ENCODE measurements around the gene NCKAP5. TPM values are rescaled to one million over a fixed set of nuclear protein-coding genes. Genes with fewer than 3 reads are reported as not detected.

Gene NCKAP5
- total RNA-seq, 1 donor from 2014 or later: 7.4 TPM

- Mint-ChIP-seq H3K4me1 (ENCODE audit: unreplicated experiment) (no peaks in the 10 kb centered on the region), H3K27me3 (ENCODE audit: unreplicated experiment) (peaks cover 1% of the 10 kb centered on the region), H3K27ac (ENCODE audit: unreplicated experiment) (no peak overlapping the region), H3K9me3 (ENCODE audit: unreplicated experiment) (no peaks in the 10 kb centered on the region), H3K4me3 (ENCODE audit: unreplicated experiment) (no peak overlapping the region), H3K36me3 (ENCODE audit: low read depth, unreplicated experiment) (no peaks in the 10 kb centered on the region)
- DNase-seq (ENCODE audit: low spot score): no peak
- TF ChIP-seq CTCF (IDR thresholded peaks at IDR 0.05; ENCODE audit: unreplicated experiment): no peak
Measured at GRCh38 chr2:133541376-133541775, 26.9 kb downstream of the NCKAP5 start.

- Mint-ChIP-seq H3K27me3 (ENCODE audit: unreplicated experiment) (peaks cover 3% of the 10 kb centered on the region), H3K27ac (ENCODE audit: unreplicated experiment) (no peak overlapping the region), H3K9me3 (ENCODE audit: unreplicated experiment) (no peaks in the 10 kb centered on the region), H3K4me1 (ENCODE audit: unreplicated experiment) (no peaks in the 10 kb centered on the region), H3K36me3 (ENCODE audit: low read depth, unreplicated experiment) (no peaks in the 10 kb centered on the region), H3K4me3 (ENCODE audit: unreplicated experiment) (no peak overlapping the region)
- no peak for TF ChIP-seq CTCF (IDR thresholded peaks at IDR 0.05; ENCODE audit: unreplicated experiment)
- DNase-seq (ENCODE audit: low spot score): no peak
Measured at GRCh38 chr2:133532919-133533318, 35.3 kb downstream of the NCKAP5 start.

- no peak for DNase-seq (ENCODE audit: low spot score)
- no peaks in the 10 kb centered on the region for H3K4me1 Mint-ChIP-seq (ENCODE audit: unreplicated experiment)
- no peak for TF ChIP-seq CTCF (IDR thresholded peaks at IDR 0.05; ENCODE audit: unreplicated experiment)
- no peak overlapping the region for H3K4me3 Mint-ChIP-seq (ENCODE audit: unreplicated experiment)
- peaks cover 4% of the 10 kb centered on the region for H3K27me3 Mint-ChIP-seq (ENCODE audit: unreplicated experiment)
- H3K36me3 Mint-ChIP-seq (ENCODE audit: low read depth, unreplicated experiment): no peaks in the 10 kb centered on the region
- no peaks in the 10 kb centered on the region for H3K9me3 Mint-ChIP-seq (ENCODE audit: unreplicated experiment)
- no peak overlapping the region for H3K27ac Mint-ChIP-seq (ENCODE audit: unreplicated experiment)
Measured at GRCh38 chr2:133531382-133531781, 36.9 kb downstream of the NCKAP5 start.

GRCh38 chr2:133530645-133531044, 37.6 kb downstream of the NCKAP5 start:
- H3K9me3 Mint-ChIP-seq (ENCODE audit: unreplicated experiment): no peaks in the 10 kb centered on the region
- H3K36me3 Mint-ChIP-seq (ENCODE audit: low read depth, unreplicated experiment): no peaks in the 10 kb centered on the region
- no peak overlapping the region for H3K27ac Mint-ChIP-seq (ENCODE audit: unreplicated experiment)
- DNase-seq (ENCODE audit: low spot score): no peak
- H3K27me3 Mint-ChIP-seq (ENCODE audit: unreplicated experiment): peaks cover 2% of the 10 kb centered on the region
- no peak for TF ChIP-seq CTCF (IDR thresholded peaks at IDR 0.05; ENCODE audit: unreplicated experiment)
- H3K4me3 Mint-ChIP-seq (ENCODE audit: unreplicated experiment): no peak overlapping the region
- H3K4me1 Mint-ChIP-seq (ENCODE audit: unreplicated experiment): no peaks in the 10 kb centered on the region

GRCh38 chr2:133526530-133527300, 41.5 kb downstream of the NCKAP5 start:
- no peaks in the 10 kb centered on the region for H3K36me3 Mint-ChIP-seq (ENCODE audit: low read depth, unreplicated experiment)
- H3K9me3 Mint-ChIP-seq (ENCODE audit: unreplicated experiment): no peaks in the 10 kb centered on the region
- H3K27ac Mint-ChIP-seq (ENCODE audit: unreplicated experiment): no peak overlapping the region
- no peak for TF ChIP-seq CTCF (IDR thresholded peaks at IDR 0.05; ENCODE audit: unreplicated experiment)
- H3K4me3 Mint-ChIP-seq (ENCODE audit: unreplicated experiment): no peak overlapping the region
- H3K4me1 Mint-ChIP-seq (ENCODE audit: unreplicated experiment): no peaks in the 10 kb centered on the region
- H3K27me3 Mint-ChIP-seq (ENCODE audit: unreplicated experiment): peaks cover 2% of the 10 kb centered on the region
- no peak for DNase-seq (ENCODE audit: low spot score)
